ENCODE measurements around the gene ARHGEF7. TPM values are rescaled to one million over a fixed set of nuclear protein-coding genes. Genes with fewer than 3 reads are reported as not detected.

ARHGEF7 gene
- total and polyA plus RNA-seq, 2 experiments from 2014 or later: 30.1 to 46.8 TPM

DNA sequence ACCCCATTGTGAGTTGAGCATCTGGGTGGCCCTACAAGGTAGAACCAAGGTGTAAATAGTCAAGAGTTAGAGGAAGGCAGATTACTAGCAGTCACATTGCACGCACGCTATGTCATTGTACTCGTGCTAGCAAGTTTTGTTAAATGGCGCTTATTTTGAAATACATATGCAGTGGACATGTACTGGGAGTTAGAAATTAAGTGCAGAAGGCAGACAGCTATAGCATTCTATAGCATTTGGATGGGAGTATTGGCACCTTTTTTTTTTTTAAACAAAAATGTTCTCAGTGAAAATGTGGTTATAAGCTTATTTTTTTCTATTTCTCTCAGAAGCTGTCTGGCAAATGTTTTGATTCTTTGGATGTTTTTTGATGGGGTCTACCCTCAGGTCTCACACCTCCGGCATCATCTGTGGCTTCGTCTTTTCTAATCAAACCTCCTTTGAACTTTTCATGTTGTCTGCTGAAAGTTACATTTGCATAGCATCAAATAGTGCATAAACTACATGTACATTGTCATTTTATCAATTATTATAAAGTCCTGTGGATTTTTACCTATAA lies 68.1 kb downstream of the ARHGEF7 start:
- Histone ChIP-seq H3K9me2 (replicated peaks; ENCODE audit: insufficient read depth) (no peaks in the 10 kb centered on the region), H3K4me2 (no peak overlapping the region), H3K4me3 (no peak overlapping the region), H4K20me1 (ENCODE audit: insufficient read depth, poor library complexity, severe bottlenecking) (peaks cover 66% of the 10 kb centered on the region), H3K36me3 (replicated peaks; ENCODE audit: insufficient read depth, low read depth) (no peaks in the 10 kb centered on the region), H3K27ac (no peak overlapping the region), H3K79me2 (peaks cover 99% of the 10 kb centered on the region), H3K27me3 (no peaks in the 10 kb centered on the region), H2AFZ (no peak overlapping the region), H3K4me1 (ENCODE audit: insufficient read depth) (peaks cover 7% of the 10 kb centered on the region), H3K9me3 (ENCODE audit: low read depth) (no peaks in the 10 kb centered on the region)
- WGBS (ENCODE audit: low lambda C conversion rate, missing lambda C conversion rate): 98% methylated on average over 6 of the region's 6 CpGs
- DNase-seq (ENCODE audit: low spot score): no peak
- TF ChIP-seq, protein P1, sequence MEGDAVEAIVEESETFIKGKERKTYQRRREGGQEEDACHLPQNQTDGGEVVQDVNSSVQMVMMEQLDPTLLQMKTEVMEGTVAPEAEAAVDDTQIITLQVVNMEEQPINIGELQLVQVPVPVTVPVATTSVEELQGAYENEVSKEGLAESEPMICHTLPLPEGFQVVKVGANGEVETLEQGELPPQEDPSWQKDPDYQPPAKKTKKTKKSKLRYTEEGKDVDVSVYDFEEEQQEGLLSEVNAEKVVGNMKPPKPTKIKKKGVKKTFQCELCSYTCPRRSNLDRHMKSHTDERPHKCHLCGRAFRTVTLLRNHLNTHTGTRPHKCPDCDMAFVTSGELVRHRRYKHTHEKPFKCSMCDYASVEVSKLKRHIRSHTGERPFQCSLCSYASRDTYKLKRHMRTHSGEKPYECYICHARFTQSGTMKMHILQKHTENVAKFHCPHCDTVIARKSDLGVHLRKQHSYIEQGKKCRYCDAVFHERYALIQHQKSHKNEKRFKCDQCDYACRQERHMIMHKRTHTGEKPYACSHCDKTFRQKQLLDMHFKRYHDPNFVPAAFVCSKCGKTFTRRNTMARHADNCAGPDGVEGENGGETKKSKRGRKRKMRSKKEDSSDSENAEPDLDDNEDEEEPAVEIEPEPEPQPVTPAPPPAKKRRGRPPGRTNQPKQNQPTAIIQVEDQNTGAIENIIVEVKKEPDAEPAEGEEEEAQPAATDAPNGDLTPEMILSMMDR (IDR thresholded peaks at IDR 0.05; ENCODE audit: poor library complexity): no peak
- TF ChIP-seq EZH2 (IDR thresholded peaks at IDR 0.05; ENCODE audit: borderline replicate concordance) (no peak), EZH2phosphoT487 (IDR thresholded peaks at IDR 0.05; ENCODE audit: low read depth, severe bottlenecking, unreplicated experiment) (no peak)

GRCh38 chr13:111183959-111184358 lies 68.8 kb downstream of the ARHGEF7 start:
- Histone ChIP-seq H3K27me3 (no peaks in the 10 kb centered on the region), H3K9me3 (ENCODE audit: low read depth) (no peaks in the 10 kb centered on the region), H2AFZ (no peak overlapping the region), H3K36me3 (replicated peaks; ENCODE audit: insufficient read depth, low read depth) (no peaks in the 10 kb centered on the region), H3K9me2 (replicated peaks; ENCODE audit: insufficient read depth) (no peaks in the 10 kb centered on the region), H3K4me3 (no peak overlapping the region), H3K4me1 (ENCODE audit: insufficient read depth) (peaks cover 15% of the 10 kb centered on the region), H3K79me2 (peaks cover 98% of the 10 kb centered on the region), H3K27ac (no peak overlapping the region), H3K4me2 (no peak overlapping the region), H4K20me1 (ENCODE audit: insufficient read depth, poor library complexity, severe bottlenecking) (peaks cover 73% of the 10 kb centered on the region)
- no peak for DNase-seq (ENCODE audit: low spot score)
- 97% methylated on average over 10 of the region's 10 CpGs for WGBS (ENCODE audit: low lambda C conversion rate, missing lambda C conversion rate)
- TF ChIP-seq EZH2 (IDR thresholded peaks at IDR 0.05; ENCODE audit: borderline replicate concordance) (no peak), EZH2phosphoT487 (IDR thresholded peaks at IDR 0.05; ENCODE audit: low read depth, severe bottlenecking, unreplicated experiment) (no peak)
- TF ChIP-seq, protein P1 (IDR thresholded peaks at IDR 0.05; ENCODE audit: poor library complexity): no peak

DNA sequence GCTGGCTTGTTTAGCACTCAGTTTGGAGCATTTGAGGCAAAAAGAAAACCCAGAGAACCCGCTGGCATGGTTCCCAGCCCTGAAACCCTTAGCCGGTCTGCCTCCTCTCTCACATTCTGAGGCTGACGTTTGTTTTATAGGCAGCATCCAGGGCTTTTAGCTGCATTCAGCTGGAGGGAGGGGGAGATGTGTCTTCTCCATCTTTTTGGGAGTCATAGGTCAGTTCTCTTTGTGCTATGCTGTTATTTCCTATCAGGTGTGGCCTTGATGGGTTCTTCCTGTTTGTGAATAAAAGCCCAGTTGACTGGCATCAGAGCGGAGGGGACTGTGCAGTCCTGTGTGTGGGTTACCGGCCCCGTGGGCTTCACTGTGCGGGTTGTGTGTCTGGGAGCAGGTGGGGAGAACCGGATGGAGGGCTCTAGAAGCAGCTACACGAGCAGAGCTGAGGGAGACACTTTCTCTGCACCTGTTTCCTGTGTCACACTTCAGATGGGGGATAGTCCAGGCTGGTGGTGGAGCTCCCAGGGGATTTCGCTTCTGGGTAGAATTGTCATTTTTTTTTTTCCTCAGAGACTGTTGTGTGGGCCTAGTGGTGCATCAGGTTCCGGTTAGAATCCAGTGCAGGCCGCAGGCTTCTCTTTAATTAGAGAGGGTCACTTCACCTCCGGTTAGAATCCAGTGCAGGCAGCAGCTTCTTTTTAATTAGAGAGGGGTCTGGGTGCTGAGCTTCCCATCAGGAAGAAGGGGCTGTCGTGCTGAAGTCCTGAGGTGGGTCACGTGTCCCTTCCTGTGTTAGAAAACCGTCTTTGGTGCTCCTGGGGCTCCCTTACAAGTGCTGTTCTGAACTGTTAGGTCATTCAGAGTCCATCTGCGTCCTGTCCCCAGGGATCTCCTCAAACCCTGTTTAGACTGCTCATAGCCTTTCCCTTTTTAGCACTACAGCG lies 69.6 kb downstream of the ARHGEF7 start:
- Histone ChIP-seq H3K27me3 (no peaks in the 10 kb centered on the region), H3K4me3 (no peak overlapping the region), H4K20me1 (ENCODE audit: insufficient read depth, poor library complexity, severe bottlenecking) (peaks cover 78% of the 10 kb centered on the region), H2AFZ (no peak overlapping the region), H3K9me3 (ENCODE audit: low read depth) (no peaks in the 10 kb centered on the region), H3K79me2 (peaks cover 98% of the 10 kb centered on the region), H3K27ac (no peak overlapping the region), H3K4me1 (ENCODE audit: insufficient read depth) (peaks cover 16% of the 10 kb centered on the region), H3K9me2 (replicated peaks; ENCODE audit: insufficient read depth) (no peaks in the 10 kb centered on the region), H3K36me3 (replicated peaks; ENCODE audit: insufficient read depth, low read depth) (no peaks in the 10 kb centered on the region), H3K4me2 (no peak overlapping the region)
- DNase-seq (ENCODE audit: low spot score): no peak
- WGBS (ENCODE audit: low lambda C conversion rate, missing lambda C conversion rate): 80% methylated on average over 18 of the region's 18 CpGs
- no peak for TF ChIP-seq EZH2phosphoT487 (IDR thresholded peaks at IDR 0.05; ENCODE audit: low read depth, severe bottlenecking, unreplicated experiment)
- no peak for TF ChIP-seq EZH2 (IDR thresholded peaks at IDR 0.05; ENCODE audit: borderline replicate concordance)
- TF ChIP-seq, protein P1 (IDR thresholded peaks at IDR 0.05; ENCODE audit: poor library complexity): no peak
